ENCODE data around the gene GLP1R.

Gene GLP1R

DNA sequence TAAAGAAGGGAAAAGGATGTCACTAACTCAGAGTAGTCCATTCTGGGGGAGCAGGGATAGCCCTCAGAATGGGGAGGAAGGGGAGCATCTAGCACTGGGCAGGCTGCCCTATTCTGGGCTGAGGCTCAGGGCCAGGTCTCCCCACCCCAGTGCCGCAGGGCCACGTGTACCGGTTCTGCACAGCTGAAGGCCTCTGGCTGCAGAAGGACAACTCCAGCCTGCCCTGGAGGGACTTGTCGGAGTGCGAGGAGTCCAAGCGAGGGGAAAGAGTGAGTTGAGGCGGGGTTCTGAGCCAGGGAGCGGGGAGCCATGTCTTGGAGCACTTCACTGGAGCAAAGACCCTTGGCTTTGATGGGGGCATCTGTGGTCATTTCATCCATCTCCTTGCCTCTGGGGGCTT, 17.0 kb downstream of the GLP1R start:
- no peak for DNase-seq

DNA sequence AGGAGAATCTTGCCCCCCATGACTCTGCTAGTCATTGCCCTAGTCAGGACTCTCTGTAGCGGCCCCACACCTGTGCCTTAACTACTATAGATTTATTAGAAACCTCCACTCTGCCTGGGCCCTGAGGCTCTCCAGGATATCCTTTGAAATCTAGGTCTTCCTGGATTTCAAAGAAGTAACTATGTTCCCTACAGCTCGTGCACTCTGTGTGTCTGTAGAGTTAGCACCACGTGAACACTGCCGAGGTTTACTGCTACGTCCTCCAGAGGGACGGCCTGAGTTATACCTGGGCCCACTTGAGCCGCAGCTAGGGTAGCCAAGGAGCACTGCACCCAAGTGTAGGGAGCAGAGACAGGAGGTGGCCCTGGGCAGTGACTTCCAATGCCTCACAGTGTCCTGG, 19.8 kb downstream of the GLP1R start:
- DNase-seq = no peak

DNA sequence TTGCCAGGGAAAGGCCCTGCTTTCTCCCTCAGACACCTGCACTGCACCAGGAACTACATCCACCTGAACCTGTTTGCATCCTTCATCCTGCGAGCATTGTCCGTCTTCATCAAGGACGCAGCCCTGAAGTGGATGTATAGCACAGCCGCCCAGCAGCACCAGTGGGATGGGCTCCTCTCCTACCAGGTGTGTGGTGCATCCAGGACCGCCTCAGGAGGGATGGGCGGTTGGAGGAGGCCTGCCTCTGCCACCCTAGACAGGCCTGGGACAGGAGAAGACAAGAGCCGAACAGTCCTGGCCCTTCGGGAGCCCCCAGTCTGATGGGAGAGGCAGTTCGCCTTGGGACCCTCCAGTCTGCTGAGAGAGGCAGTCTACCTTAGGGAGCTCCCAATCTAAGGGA, 24.2 kb downstream of the GLP1R start:
- DNase-seq = no peak

DNA sequence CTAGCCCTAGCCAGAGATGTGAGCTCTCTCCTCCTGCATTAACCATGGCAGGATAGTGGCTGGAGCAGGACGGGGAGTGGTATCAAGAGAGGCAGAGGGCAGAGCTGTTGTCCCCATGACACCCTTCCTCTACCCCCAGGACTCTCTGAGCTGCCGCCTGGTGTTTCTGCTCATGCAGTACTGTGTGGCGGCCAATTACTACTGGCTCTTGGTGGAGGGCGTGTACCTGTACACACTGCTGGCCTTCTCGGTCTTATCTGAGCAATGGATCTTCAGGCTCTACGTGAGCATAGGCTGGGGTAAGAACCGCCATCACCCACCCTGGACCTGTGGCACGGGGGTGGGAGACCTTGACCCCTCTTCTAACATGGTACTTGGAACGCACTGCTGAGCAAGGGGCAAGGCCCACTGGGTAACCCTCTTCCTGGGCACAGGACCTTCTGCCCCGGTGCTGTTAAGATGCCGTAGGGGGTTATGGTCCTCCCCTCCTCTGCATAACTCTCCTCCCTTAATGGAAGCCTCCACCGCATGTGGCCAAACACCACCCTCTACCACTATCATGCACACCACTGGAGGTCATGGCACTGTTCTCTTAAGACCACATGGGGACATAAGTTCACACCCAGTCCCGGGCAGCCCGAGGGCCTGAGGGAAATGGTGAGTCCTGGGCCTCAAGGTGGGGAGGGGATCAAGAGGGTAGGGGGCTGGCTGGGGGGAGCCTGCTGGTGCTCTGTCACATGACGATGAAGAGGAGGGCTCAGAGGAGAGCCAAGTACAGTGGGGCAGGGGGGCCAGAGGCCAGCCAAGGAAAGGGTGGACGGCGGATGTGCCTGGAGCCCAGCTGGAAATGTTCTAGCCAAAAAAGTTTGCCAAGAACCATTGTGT, 25.1 kb downstream of the GLP1R start:
- DNase-seq = no peak

DNA sequence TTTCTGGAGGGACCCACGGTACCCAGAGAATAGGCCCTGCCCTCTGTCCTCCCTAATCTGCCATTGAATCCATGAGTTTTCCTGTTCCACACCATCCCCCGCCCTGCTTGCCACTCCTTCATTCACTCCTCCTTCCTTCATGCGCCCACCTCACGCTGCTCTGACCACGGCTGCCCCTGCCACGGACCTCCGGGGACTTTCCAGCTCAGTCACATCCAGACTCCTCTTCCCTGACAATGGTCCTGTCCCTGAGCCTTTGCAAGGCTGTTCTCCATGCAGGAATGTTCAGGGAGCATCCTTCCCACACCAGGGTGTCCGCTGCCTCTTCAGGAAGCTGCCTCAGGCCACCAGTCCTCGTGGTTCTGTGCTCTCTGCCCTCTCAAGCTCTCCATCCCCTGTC, 25.9 kb downstream of the GLP1R start:
- DNase-seq = no peak

DNA sequence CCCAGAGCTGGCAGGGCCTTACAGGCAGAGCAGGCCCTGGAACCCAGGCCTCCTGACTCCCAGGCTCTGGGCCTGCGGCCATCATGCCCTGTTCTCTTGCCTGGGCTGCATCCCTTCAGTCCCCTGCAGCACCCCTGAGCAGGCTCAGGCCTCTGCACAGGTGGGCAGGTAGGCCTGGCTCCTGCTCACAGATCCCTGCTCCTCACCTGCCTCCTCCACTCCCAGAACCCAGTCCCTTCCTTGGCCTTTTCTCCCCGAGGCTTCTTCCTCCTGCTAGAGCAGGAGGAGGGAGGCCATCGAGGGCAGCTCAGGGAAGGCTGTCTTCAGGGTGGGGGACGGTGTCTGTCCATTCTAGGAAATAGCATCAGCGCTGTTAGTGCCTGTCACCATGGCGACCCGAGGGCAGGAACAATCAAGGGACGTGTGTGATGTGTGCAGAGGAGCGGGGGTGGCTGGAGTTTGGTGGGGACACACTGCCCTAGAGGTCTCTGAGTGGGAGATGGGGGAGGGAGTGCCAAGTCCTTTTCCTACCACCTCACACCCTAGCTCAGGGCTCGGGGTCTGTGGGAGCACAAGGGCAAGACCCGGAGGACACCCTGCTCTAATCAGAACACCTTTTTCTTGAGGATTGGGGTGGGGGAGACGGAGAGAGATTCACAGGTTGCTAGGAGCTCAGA, 26.6 kb downstream of the GLP1R start:
- no peak for DNase-seq

DNA sequence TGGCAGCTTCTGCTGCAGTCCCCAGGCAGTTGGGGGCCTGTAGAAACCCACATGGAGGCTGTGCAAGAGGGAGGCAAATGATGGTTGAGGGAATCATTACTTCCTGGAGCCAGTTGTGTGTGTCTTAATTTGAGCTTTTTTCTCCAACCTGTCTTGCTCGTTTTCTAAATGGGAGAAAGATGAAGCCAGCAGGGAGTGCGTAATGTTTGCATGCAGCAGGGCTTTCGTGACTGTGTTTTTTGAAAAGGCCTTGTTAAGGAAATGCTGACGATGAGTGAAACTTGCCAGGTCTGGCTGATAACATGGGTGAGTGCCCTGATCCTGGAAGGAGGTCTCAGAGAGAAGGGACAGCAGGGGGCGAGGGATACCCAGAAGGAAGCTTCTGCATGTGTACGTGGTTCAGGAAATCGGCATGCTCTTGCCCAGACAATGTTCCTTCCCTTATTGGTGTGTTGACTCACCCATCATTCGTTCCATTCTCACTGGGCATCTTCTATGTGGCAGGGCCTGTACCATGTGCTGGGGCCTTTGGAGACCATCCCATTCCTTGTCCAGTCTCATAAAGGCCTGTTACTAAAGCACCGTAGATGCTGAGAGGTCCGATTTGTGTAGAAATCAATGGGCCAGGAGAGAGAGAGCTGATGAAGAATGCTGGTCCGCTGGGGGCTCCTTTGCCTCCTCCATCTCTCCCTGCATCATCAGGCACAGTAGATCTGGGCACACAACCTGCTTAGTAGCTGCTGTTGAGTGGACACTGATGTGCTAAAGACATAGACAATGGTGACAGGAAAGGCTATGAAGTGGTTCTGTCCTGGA, 27.4 kb downstream of the GLP1R start:
- DNase-seq = no peak

DNA sequence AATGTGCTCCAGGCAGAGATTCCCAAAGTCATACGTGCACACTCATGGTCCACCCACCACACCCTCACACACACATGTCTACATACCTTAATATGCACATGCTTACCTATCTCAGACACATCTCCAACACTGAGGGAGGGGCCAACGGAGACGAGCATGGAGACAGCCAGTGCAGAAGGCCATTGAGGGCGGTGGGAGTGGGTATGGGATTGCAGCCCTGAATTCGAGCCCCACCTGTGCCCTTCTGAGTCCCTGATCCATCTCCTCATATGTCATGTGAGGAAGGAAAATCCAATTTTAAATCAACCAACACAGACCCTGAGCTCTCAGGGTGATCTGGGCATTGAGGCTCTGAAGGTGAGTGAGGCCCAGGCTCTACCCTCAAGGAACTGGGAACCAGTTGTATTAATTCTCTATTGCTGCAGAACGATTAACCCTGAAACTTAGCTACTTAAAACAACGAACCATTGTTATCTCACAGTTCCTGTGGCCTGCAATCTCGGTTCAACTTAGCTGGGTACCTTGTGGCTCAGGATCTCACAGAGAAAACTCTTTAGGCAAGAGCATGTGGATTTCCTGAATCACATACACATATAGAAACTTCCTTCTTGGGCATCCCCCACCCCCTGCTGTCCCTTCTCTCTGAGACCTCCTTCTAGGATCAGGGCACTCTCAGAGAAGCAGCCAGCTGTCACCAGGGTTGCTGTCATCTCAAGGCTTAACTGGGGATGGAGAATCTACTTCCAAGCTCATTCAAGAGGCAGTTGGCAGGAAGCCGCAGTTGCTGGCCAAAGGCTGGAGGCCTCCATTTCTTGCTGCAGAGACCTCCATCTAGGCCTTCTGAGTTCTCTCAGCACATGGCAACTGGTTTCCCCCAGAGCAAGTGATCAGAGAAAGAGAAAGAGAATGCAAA, 28.3 kb downstream of the GLP1R start:
- DNase-seq = no peak

DNA sequence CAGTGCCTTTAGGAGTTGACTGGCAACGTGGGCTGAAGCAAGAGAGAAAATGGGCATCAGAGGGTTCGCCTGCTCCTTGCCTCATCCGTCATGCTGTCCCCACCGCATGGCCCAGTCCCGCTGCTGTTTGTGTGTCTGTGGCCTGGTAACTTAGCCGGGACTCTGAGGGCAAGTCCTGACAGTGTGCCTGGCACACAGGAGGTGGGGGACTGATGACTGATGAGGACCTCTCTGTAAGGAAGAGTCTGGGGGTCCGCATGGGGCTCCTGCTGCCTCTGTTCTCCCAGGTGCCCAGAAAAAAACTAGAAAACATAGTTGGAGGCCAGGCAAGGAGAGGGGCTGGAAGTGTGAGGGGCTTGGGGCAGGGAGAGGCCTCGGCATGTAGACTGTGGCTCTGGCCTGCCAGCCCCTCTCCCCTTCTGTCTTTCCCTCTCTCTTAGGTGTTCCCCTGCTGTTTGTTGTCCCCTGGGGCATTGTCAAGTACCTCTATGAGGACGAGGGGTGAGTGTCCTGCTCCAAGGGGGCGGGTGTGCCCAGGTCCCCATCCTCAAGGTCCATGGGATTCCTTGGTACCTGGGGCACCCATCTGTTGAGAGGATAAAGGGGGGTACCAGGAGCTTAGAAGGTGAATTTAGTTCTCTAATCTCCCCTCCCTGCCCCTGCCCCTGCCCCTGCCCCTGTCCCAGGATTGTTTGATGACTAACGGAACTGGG, 29.5 kb downstream of the GLP1R start:
- DNase-seq = no peak

DNA sequence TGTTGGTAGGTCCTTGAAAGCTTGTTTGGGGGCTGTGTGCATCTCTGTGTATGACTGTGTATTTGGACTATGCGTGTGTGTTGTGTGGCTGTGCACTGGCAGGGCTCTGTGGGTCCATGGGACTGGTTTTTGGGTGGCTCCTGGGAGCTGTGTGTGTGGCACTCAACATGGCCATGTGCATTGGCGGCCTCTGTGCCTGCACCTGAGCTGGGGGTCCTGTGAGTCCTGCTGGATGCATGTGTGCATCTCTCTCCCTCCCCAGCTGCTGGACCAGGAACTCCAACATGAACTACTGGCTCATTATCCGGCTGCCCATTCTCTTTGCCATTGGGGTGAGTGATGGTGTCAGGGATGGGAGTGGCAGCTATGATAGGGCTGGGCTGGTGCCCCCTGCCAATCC, 30.1 kb downstream of the GLP1R start:
- no peak for DNase-seq

DNA sequence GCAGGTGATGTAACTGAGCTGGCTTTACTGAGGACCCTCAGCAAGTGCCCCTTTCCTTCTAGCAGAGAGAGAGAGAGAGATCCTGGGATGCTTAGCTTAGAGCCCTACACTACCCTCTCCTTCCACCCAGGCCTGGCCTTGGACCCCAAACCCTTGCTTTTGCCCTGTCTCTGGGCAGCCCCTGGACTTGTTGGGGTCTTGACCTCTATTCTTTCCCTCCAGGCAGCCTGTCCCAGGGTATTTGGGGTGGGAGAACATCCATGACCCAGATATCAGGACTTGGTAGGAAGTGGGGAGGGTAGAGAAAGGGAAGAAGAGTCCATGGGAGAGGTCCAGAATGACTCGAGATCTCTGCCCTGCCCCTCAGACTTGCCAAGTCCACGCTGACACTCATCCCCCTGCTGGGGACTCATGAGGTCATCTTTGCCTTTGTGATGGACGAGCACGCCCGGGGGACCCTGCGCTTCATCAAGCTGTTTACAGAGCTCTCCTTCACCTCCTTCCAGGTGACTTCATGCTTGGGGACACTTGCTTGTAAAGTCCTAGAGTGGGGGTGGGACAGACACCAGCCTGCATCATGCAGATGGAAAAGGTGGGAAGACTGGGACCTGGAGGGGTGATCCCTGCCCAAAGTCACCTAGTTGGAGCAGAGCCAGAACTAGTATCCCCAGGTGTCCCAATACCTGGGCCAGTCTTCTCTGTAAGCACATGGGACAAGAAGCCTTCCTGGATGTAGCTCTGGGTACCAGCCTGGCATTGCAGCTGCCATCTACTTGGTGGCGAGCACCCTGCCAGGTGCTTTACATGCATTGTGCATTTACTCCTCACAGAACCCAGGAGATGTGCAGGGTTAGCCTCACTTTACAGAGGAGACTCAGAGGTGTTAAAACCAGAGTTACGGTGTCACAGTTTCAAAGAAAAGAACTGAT, 30.9 kb downstream of the GLP1R start:
- no peak for DNase-seq

DNA sequence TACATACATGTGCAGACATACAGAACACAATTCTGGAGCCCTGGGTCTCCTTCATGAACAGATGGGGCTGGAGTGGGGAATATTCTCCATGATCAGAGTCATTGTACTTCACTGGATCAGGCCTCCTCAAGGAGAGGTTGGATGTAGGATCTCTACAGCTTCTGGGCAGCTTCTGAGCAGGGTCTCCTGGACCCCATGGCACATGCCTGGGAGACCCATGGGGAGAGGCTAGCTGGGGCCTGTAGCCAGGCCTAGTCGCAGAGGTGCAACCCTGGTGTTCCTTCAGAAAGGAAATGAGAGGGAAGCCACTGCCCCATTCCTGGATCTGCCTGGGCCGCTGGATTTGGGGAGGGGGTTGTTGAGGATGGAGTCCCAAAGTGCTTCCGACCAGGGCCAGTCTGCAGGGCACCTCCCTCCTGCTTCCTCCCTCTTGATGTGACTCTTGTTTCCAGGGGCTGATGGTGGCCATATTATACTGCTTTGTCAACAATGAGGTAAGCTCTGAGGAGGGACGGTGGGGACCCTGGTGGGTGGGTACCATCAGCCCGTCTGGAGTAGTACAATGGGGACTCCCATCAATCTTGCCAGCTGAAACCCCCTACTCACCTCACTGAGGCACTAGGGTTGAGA, 31.8 kb downstream of the GLP1R start:
- no peak for DNase-seq

DNA sequence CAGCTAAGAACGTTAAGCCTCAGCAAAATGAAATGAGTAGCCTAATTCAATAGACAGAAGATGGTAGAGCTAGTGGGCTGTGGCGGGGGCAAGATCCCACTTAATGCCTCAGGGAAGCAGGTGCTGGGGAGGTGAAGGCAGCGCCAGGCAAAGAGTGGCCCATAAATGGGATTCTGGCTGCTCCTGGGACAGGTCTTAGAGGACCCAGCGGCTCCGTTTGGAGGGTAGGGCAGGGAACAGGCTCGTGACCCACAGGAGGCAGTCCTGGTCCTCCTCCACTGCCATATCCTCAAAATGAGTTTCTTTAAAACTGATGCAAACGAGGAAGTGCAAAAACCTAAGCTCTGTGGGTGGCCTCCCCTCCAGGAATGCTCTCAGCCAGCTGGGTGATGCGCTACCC, 33.7 kb downstream of the GLP1R start:
- DNase-seq = no peak

DNA sequence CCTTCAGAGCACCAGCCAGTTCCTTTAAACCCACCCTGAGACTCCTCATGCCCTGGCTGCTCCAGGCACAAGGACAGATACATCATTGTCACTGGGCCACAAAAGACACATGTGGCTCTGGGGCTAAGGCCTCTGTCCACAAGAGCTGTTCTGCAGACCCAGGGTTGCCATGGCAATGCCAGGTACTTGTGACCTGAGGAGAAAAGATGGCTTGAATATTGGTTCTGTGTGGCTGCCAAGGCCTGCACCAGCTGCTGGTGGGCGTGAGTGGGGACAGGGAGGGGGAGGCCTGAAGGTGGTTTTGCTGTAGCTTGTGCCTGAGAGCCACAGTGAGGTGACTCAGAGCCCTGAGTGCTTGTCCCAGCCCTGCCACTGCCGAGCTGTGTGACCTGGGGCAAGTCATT, 34.7 kb downstream of the GLP1R start:
- DNase-seq = no peak

DNA sequence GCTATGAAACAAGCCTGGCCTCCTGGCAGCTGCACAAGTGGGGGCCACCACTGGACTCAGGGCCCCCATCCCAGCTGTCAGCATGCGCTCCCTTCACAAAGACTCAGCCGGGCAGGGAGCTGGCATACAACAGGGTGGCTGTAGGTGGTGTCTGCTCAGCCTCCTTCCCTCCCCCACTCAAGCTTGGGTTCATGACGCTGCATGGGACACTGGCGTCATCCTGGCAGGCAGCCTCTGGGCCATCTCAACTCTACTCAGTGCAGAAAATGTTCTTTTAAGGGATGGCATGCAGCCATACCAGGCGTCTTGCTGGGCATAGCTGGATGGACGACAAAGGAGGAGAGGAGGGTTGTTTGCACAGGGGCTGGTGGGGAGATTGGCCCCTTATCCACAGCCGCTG, 35.9 kb downstream of the GLP1R start:
- DNase-seq = no peak

DNA sequence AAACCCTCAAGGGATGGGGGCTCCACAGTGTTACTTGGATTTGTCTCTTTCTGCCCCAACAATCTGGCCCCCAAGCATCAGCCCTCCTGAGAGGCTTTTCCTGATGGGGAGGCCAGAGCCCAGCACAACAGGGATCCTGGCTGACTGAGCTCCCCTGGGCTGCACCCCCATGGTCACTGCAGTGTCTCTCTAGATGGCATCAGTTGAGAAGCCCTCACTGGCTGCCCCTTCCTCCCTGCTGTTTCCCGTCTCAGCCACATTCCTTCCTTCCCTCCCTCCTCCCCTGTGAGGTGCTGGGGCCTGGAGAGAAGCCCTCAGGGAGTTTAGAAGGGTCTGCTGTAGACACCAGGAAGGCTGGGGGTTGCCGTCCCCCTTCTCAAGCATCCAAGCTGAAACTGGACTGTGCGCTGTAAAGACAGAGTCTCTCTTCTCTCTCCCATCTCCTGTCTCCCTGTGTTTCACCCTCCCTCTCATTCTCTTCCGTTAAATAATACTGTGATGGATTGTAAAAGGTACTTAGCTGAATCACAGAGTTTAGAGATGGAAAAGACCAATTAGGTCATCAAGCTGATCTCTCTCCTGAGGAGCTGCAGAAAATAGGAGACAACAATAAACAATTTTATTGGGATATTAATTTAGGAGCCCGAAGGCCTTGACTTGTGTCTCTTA, 36.7 kb downstream of the GLP1R start:
- no peak for DNase-seq

DNA sequence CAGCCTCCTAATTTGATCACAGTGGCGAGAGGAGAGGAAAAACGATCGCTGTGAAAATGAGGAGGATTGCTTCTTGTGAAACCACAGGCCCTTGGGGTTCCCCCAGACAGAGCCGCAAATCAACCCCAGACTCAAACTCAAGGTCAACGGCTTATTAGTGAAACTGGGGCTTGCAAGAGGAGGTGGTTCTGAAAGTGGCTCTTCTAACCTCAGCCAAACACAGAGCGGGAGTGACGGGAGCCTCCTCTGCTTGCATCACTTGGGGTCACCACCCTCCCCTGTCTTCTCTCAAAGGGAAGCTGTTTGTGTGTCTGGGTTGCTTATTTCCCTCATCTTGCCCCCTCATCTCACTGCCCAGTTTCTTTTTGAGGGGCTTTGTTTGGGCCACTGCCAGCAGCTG, 37.7 kb downstream of the GLP1R start:
- no peak for DNase-seq

DNA sequence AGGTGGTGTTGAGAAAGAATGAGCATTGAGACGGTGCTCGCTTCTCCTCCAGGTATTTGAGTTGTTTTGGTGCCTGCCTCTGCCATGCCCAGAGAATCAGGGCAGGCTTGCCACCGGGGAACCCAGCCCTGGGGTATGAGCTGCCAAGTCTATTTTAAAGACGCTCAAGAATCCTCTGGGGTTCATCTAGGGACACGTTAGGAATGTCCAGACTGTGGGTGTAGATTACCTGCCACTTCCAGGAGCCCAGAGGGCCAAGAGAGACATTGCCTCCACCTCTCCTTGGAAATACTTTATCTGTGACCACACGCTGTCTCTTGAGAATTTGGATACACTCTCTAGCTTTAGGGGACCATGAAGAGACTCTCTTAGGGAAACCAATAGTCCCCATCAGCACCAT, 38.1 kb downstream of the GLP1R start:
- no peak for DNase-seq

DNA sequence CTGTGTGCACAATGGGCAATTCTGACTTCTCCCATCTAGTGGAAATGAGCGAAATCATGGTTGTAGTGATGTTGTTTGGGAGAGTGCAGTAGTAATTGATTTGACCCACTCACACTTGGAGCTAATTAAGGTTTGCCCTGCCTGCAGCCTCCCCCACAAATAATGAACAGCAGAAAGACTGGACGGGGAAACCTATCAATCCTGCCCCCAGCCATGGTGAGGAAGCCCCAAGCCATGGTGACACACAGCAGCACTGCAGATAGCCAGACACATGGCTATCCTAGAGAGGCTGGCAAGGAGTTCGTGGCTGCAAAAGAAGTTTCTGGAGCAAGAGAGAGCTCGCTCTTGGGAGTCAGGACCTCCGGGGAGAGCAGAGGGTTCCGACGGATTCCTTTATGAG, 38.6 kb downstream of the GLP1R start:
- DNase-seq = no peak

DNA sequence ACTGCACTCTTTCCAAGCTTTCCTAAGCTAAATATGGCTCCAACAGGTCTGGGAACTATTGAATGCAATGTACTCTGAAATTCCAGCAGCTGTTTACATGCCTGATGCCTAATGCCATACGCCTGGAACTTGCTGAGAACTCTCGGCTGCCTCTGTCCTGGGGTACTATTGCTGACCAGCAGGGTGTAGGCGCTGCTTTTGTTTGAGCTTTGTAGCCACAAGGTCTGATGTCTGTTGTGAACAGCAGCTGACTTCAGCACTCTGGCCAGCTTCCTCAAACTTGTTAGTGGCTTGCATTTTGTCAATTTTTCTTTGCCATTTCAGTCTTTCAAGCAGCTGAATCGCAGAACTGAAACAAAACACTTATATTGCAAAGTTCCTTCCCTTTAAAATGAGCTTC, 39.8 kb downstream of the GLP1R start:
- no peak for DNase-seq

Measured in NCI-H2227 treated with DMSO at 0.1 percent for 48 hours (cell line).